Renal pelvis (tissue), 4 donors: ENCODE data around the gene DCAF10. TPM values are rescaled to one million over a fixed set of nuclear protein-coding genes. Genes with fewer than 3 reads are reported as not detected.
"Not testable (repeated sequence)": the region's sequence is repeated elsewhere in the genome, so short reads cannot be mapped to it uniquely, and the experiment has no call there.

Experiments used
- DNase-seq: peaks from one replicate; pipeline ENCODE4 v3.0.0-alpha.2; 2013
- polyA plus RNA-seq, 3 donors: library from polyadenylated mRNA; unstranded; fragments of 120-200 nt; gene quantifications; one replicate each; pipeline ENCODE4 v1.2.1, GENCODE V29; 2013; ENCODE audit not compliant: insufficient read length in 3 of 3

Gene DCAF10
- polyA plus RNA-seq, 3 donors, result 27.8 to 39.3 (median 34.5) TPM

- peak; percentile 93 for DNase-seq
These were observed 15.7 kb upstream of the DCAF10 start, which contains the start of gene EXOSC3 for GRCh38 chr9:37784616-37785483. TSS of gene EXOSC3 (minus strand) at chr9:37785064. CDS start at chr9:37785044, 20 bp downstream.

- no peak for DNase-seq
These were observed 13.5 kb upstream of the DCAF10 start for GRCh38 chr9:37787059-37787458.

DNA sequence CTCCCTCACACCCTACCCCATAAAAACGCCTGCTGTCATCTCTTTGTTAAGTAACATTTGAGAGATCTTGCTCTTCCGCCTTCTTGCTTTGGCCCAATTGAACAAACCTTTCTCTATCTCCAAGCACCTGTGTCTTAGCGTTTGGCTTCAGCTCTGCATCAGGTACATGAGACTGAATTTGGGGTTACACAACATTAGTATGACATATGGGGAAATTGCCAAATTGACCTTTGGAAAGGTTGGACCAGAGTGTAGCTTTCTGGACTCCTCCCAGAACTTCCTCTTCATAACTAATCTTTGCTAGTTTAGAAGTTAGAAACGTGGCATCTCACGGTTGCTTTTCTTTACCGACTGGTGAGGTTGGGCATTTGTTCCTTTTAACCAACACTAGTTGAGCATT is 12.3 kb upstream of the DCAF10 start:
- no peak for DNase-seq

GRCh38 chr9:37790096-37790495 is 10.5 kb upstream of the DCAF10 start:
- no peak for DNase-seq

GRCh38 chr9:37792122-37792521 is 8.5 kb upstream of the DCAF10 start:
- no peak for DNase-seq

DNA sequence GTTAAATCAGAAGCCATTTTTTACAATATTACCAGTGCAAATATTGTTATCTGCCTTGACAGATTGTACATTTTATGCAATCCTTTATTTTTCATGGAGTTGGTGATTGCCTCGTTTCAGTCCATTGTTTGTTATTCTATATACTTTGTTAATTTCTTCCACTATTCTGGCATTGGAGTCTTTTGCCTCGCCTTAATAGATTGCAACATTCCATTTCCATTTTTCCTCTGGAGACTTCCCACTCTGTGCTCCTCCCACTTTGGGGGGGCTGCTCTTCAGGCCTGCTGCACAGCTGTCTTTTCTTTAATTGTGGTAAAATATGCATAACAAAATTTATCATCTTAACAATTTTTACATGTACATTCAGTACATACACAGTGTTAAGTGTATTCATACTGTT is 4.4 kb upstream of the DCAF10 start:
- no peak for DNase-seq

DNA sequence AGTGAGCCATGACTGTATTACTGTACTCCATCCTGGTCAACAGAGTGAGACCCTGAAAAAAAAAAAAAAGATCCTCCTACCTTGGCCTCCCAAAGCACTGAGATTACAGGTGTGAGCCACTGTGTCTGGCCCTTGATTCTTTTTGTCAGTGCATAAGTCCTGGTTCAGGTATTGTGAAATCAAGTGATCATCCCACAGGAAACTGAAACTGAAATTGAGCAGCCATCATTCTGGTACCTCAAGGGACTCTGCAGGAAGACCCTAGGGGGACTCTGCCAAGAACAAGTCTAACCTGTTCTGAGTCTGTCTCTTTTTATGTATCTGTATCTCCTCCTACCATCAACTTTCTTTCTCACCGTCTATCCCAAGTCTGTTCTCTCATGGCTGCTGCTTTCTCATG is 1.9 kb upstream of the DCAF10 start:
- DNase-seq, result no peak

- DNase-seq, result peak; percentile 21
These were observed 772 bp downstream of the DCAF10 start for GRCh38 chr9:37801287-37801850.

- DNase-seq, result no peak
These were observed 1.5 kb downstream of the DCAF10 start for GRCh38 chr9:37801959-37802711.

DNA sequence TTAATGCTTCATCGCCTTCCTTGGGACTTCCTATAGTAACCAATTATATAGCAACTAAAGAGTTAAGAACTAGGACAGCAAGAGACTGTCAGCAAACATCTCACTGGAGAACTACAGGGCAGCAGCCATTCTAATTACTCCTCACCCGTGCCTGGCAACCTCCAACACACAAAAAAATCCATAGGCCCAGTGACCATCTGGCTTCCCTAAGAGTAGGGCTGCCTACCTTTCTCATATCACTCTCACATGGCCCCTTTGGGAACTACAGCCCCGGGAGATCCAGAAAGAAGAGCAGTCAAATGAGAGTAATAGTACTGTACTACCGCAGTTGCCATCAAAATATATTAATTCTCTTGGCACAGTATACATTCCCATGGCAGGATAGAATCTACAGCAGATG is 5.7 kb downstream of the DCAF10 start:
- DNase-seq, result no peak

DNA sequence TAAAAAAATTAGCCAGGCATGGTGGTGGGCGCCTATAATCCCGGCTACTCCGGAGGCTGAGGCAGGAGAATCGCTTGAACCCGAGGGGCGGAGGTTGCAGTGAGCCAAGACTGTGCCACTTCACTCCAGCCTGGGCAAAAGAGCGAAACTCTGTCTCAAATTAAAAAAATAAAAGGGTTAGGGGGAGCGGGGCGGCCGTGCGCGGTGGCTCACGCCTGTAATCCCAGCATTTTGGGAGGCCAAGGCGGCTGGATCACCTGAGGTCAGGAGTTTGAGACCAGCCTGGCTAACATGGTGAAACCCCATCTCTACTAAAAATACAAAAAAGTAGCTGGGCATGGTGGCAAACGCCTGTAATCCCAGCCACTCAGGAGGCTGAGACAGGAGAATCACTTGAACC is 9.1 kb downstream of the DCAF10 start:
- DNase-seq, result not testable (repeated sequence)

DNA sequence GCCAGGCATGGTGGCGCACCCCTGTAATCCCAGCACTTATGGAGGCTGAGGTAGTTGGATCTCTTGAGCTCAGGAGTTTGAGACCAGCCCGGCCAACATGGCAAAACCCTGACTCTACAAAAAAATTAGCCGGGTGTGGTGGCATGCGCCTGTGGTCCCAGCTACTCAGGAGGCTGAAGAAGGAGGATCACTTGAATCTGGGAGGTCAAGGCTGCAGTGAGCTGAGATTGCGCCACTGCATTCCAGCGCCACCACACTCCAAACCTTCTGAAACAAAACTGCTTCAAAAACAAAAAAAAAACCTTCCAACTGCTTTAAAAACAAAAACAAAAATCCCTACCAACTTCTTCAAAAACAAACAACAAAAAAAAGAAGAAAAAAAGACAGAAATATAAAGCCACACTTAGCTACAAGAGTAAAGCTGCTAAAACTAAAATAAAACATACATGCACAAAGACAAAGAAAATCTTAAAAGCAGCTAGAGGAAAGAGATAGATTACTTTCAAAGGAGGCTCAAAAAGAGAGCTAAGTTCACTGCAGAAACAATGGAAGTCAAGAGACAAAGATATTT is 11.4 kb downstream of the DCAF10 start:
- DNase-seq, result no peak

GRCh38 chr9:37812773-37813379 is 12.3 kb downstream of the DCAF10 start:
- DNase-seq, result no peak

DNA sequence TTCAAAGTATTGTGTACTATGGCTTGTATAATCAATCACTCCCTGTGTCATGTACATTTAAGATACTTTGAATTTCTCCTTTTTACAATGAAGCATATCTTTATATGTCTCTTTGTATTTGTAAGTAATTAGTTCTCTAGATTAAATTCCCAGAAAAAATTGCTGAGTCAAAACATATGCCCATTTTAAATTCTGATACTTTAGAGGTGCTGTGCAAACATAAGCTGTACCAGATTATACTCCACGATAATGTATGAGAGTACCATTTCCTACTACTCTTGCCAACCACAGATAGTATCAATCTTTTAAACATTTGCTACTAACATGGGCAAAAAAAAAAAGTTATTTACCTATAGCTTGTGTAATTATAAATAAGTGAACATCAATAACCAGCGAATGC is 18.3 kb downstream of the DCAF10 start:
- DNase-seq, result no peak

DNA sequence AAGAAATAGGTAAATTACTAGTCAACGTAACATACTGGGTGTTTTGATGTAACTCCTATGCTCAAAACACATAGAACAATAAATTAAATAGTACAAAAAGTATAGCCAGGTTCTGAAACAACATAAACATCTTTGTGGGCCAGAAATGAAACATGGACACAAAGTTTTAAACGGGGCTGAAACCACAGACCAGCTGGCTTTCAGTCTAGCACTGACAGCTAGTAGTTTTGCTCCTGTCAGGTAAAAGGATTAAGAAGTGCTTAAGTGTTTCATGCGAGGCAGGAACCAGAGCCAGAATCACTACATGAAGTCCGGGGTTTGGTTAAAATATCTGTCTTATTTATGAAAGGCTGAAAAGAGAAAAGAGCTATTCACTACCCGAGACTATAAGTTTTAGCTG is 19.5 kb downstream of the DCAF10 start:
- DNase-seq, result no peak

- DNase-seq, result not testable (repeated sequence)
These were observed 24.6 kb downstream of the DCAF10 start for GRCh38 chr9:37825174-37825573.

DNA sequence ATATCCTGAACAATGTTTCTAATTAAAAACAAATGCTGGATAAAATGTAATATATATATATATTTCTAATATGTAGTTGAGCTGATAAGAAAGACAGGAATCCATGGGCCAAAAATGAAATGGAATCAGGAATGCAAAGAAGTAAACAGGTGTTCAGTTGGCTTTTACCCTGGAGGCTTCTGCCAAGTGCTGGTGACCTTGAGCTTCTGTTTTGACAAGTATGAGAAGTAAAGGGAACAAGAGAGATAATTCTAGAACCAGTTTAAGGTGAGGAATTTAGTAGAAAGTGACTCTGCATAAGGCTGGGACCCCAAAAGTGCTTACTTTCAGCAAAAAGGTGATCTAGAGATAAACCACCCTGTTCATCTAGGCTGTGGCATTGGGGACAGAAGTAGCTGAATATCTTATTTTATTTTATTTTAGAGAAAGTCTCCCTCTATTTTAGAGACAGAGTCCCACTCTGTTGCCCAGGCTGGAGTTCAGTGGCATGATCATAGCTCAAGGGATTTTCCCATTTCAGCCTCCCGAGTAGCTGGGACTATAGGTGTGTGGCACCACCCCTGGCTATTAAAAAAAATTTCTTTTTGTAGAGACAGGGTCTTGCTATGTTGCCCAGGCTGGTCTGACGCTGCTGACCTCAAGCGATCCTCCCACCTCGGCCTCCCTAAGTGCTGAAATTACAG is 27.0 kb downstream of the DCAF10 start:
- no peak for DNase-seq

DNA sequence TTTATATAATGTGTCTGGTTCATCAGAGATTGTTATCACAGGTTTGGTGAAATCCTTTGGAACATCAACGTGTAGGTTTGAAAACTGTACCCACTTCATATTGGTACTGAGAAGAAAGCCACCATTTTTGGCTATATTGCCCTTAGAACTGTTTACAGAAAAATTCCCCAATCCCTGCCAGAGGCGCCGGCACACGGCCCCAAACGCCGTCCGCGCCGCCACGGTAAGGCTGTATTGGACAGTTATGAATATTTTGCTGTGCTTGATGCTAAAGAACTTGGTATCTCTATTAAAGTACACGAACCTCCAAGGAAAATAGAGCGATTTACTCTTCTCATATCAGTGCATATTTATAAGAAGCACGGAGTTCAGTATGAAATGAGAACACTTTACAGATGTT is 35.2 kb downstream of the DCAF10 start:
- DNase-seq, result no peak

DNA sequence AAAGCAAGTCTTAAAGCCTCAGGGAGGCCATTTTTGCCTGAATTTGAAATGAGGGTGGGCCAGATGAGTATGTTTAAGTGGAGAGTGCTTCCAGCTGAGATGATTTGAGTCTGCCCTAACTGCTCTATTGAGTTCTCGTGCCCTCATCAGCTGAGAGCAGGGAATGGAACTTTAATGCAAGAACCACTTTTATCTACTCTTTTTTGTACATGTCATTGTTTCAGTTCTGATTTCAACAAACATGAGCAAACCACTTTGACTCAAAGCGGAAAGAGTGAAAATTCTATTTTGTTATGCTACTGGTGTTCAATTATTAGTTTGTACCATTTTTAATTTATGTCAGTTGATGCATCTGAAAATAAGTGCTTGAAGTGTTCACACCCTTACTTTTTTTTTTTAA is 35.8 kb downstream of the DCAF10 start:
- no peak for DNase-seq

DNA sequence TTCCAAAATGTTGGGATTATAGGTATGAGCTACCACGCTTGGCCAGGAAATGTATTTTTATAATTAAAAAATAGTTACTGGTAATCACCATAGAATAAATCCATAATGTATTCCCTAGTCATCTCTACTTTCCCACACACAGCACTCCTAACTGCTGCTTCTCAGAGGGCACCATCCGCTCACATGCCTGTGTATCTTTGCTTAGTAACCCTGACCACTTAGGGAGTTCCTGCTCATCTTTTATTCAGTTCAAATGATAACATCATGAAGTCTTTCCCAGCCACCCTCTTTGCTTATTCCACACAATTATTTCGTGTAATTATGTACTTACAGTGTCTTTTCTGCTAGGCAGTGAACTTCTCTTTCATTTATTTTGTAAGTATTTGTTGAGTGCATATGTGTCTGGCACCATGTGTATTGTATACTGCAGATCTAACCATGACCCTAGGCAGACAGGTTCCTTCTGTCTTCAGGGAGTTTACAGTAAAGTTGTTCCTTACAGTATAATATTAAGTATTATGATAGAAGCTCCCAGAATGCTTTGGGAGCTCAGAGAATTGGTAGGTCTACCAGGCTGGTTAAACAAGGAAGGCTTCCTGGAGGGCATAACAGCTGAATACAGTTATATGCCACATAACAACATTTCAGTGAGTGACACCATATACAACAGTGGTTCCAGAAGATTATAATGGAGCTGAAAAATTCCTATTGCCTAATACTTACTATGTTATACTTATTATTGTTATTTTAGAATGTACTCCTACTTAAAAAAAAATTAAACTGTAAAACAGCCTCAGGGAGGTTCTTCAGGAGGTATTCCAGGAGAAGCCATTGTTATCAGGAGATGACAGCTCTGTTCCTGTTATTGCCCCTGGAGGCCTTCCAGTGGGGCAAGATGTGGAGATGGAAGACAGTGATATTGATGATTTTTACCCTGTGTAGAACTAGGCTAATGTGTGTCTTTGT is 39.2 kb downstream of the DCAF10 start:
- DNase-seq, result no peak
